Astrocyte of the spinal cord (primary cell): ENCODE measurements around the gene CDH15.
"Not testable (repeated sequence)": the region's sequence is repeated elsewhere in the genome, so short reads cannot be mapped to it uniquely, and the experiment has no call there.

Experiments used
- DNase-seq: peaks from one replicate; pipeline ENCODE4 v3.0.0; 2011; ENCODE audit warnings: low read depth, low spot score
- H3K4me3 ChIP-seq: 2 replicates; pipeline ENCODE4 v1.5.1; 2011; ENCODE audit warnings: low read depth, mild to moderate bottlenecking, low read length, moderate library complexity
- in situ Hi-C: cut with HindIII; loops from 2 replicates; pipeline ENCODE4 v1.10.0; 2017; ENCODE audit warnings: low sequenced_read_pairs
- TF ChIP-seq, protein P1 (sequence below): IDR thresholded peaks from 2 replicates; pipeline ENCODE4 v1.5.1; 2012; ENCODE audit warnings: low read depth, mild to moderate bottlenecking, low read length, inconsistent platforms

The CDH15 gene

DNA sequence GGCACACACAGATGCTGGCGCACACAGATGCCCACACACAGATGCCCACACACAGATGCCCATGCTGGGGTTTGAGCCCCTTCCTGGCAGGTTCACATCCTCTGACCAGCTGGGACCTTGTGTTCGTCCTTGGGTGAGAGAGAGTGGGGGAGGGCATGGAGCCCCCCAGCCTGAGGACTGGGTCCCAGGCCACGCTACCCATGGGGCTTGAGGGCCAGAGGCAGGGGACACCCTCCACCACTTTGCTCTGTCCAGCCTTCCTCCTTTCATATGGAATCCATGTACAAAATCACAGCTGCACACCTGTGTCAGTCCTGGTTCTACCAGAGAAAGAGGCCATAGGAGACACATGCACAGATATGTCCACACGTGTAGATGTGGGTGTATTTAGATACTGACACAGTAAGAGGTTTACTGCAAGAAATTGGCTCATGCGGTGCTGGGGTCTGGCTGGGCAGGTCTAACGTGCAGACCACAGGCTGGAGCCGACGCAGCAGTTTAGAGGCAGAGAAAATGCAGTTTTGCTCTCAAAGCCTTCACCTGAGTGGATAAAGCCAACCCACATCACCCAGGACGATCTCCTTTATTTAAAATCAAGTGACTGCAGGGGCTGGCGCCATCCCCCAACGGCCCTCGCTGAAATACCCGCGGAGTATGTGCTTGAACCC, 17.9 kb downstream of the CDH15 start:
- in situ Hi-C loops, result no loop called here
- DNase-seq, result no peak
- H3K4me3 ChIP-seq, result no peak overlapping the region
- TF ChIP-seq, protein P1, sequence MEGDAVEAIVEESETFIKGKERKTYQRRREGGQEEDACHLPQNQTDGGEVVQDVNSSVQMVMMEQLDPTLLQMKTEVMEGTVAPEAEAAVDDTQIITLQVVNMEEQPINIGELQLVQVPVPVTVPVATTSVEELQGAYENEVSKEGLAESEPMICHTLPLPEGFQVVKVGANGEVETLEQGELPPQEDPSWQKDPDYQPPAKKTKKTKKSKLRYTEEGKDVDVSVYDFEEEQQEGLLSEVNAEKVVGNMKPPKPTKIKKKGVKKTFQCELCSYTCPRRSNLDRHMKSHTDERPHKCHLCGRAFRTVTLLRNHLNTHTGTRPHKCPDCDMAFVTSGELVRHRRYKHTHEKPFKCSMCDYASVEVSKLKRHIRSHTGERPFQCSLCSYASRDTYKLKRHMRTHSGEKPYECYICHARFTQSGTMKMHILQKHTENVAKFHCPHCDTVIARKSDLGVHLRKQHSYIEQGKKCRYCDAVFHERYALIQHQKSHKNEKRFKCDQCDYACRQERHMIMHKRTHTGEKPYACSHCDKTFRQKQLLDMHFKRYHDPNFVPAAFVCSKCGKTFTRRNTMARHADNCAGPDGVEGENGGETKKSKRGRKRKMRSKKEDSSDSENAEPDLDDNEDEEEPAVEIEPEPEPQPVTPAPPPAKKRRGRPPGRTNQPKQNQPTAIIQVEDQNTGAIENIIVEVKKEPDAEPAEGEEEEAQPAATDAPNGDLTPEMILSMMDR, result no peak

DNA sequence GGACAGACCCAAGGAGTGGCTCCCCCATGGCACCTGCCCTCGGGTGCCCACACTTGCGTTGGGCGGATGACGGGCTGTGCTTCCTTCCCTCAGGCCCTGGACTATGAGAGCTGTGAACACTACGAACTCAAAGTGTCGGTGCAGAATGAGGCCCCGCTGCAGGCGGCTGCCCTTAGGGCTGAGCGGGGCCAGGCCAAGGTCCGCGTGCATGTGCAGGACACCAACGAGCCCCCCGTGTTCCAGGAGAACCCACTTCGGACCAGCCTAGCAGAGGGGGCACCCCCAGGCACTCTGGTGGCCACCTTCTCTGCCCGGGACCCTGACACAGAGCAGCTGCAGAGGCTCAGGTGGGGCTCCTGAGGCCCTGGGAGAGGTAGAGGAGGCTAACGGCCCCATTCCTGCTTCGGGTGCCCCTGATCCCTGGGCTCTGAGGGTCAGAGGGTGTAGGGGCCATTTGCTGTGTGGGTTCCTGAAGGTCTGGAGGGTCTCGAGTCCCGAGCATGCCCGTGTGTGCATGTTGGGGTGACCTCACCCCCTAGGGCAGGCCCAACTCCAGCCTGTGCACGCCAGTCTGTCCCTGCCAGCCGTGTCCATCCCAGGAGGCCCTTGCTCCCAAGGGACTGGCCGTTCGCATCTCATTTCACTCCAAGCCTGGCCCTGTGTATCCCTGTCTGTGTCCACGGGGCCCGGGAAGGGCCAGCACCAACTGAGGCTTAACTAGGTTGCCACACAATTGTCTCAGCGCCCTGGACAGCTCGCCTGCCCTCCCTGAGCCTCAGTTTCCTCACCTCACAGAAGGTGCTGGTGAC, 18.8 kb downstream of the CDH15 start:
- TF ChIP-seq, protein P1, result no peak
- no peak overlapping the region for H3K4me3 ChIP-seq
- no peak for DNase-seq
- in situ Hi-C loops, result no loop called here

DNA sequence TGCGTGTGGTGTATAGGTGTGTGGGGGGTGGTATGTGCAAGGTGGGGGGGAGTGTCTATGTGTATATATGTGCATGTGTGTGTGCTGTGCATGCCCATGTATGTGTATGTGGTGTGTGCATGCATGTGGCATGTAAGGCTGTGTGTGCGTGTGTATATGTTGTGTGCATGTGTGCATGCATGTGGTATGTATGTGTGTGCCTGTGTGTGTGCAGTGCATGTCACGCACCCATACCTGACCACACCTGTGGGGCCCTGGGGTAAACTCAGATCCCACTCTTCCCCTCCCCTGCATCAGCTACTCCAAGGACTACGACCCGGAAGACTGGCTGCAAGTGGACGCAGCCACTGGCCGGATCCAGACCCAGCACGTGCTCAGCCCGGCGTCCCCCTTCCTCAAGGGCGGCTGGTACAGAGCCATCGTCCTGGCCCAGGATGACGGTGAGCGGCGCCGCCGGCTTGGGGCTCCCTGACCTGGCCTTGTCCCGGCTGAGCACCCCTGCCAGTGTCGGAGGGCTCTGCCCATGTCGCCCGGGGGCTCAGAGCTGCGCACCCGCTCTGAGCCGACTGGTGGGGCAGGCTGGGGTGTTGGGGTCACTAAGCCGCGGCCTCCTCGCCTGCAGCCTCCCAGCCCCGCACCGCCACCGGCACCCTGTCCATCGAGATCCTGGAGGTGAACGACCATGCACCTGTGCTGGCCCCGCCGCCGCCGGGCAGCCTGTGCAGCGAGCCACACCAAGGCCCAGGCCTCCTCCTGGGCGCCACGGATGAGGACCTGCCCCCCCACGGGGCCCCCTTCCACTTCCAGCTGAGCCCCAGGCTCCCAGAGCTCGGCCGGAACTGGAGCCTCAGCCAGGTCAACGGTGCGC, 19.7 kb downstream of the CDH15 start:
- TF ChIP-seq, protein P1, result no peak
- H3K4me3 ChIP-seq, result no peak overlapping the region
- in situ Hi-C loops, result no loop called here
- no peak for DNase-seq

DNA sequence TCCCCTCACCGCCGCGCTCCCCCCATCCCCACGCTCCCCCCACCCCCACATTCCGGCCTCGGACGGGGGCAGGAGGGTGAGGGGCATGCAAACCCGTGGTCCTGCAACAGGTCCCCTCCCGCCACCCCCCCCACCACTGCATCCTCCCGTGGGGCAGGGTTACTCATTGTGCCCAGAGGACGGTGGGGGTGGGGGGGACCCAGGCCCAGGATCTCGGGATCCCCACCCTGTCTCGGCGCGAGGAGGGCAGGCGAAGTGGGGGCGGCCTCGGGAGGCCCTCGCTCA, 20.3 kb downstream of the CDH15 start:
- TF ChIP-seq, protein P1, result no peak
- in situ Hi-C loops, result no loop called here
- no peak for DNase-seq
- H3K4me3 ChIP-seq, result peak overlapping the region; percentile 26

DNA sequence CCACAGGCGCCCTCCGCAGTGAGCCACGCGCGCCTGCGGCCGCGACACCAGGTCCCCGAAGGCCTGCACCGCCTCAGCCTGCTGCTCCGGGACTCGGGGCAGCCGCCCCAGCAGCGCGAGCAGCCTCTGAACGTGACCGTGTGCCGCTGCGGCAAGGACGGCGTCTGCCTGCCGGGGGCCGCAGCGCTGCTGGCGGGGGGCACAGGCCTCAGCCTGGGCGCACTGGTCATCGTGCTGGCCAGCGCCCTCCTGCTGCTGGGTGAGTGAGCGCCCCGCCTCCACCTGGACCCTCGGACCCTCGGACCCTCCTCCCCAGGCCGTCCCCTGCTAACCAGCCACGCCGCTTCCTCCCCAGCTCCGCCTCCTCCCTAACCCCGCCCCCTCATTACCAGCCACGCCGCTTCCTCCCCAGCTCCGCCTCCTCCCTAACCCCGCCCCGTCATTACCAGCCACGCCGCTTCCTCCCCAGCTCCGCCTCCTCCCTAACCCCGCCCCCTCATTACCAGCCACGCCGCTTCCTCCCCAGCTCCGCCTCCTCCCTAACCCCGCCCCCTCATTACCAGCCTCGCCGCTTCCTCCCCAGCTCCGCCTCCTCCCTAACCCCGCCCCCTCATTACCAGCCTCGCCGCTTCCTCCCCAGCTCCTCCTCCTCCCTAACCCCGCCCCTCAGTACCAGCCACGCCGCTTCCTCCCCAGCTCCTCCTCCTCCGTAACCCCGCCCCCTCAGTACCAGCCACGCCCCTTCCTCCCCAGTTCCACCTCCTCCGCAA, 20.8 kb downstream of the CDH15 start:
- peak; percentile 91 for DNase-seq
- H3K4me3 ChIP-seq, result peak overlapping the region; percentile 26
- in situ Hi-C loops, result not testable (repeated sequence)

DNA sequence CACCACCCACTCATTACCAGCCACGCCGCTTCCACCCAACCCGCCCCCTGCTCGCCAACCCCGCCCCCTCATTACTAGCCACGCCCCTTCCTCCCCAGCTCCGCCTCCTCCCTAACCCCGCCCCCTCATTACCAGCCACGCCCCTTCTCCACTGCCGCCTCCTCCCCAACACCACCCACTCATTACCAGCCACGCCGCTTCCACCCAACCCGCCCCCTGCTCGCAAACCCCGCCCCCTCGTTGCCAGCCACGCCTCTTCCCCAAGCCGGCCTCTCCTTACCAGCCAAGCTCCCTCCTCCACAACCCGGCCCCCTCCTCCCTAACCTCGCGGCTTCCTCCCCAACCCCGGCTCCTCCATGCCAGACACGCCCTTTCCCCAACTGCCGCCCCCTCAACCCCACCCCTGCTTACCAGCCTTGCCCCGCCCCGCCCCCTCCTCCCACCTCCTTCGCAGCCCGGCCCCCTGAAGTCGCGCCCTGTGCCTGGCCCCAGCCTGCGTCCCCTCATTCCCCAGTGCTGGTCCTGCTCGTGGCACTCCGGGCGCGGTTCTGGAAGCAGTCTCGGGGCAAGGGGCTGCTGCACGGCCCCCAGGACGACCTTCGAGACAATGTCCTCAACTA, 21.5 kb downstream of the CDH15 start:
- no peak overlapping the region for H3K4me3 ChIP-seq
- in situ Hi-C loops, result no loop called here
- DNase-seq, result peak; percentile 75
- TF ChIP-seq, protein P1, result no peak
